Measurements from ENCODE around the gene ENDOU. TPM values are rescaled to one million over a fixed set of nuclear protein-coding genes. Genes with fewer than 3 reads are reported as not detected.

Gene ENDOU
- total RNA-seq, 2 donors from 2014 or later, result not detected

DNA sequence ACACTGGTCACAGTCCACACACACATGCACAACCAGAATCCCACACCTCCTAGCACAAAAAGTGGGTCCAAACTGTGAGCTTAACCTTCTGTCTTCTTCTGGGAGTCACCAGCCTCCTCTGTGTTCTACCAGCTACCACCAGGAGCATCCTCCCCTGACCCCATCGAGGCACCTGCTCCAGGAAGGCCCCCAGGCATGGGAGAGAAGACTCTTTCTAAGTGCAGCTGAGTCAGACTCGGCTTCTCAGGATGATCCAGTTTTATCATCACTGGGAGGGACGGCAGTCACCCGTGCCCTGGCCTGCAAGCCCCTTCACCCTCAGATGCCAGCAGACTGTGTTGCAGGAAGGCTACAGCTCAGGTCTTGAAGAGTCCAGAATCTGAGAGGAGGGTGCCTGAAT lies 7.9 kb upstream of the ENDOU start:
- no peaks in the 10 kb centered on the region for H3K36me3 Mint-ChIP-seq
- no peak overlapping the region for H3K27ac Mint-ChIP-seq
- H3K27me3 Mint-ChIP-seq, result no peaks in the 10 kb centered on the region
- ATAC-seq, result no peak
- H3K9me3 Mint-ChIP-seq, result no peaks in the 10 kb centered on the region
- no peak for DNase-seq (ENCODE audit: low spot score)
- H3K4me1 Mint-ChIP-seq (ENCODE audit: low read depth in 2 of 2), result no peaks in the 10 kb centered on the region
- H3K4me3 Mint-ChIP-seq, result no peak overlapping the region

DNA sequence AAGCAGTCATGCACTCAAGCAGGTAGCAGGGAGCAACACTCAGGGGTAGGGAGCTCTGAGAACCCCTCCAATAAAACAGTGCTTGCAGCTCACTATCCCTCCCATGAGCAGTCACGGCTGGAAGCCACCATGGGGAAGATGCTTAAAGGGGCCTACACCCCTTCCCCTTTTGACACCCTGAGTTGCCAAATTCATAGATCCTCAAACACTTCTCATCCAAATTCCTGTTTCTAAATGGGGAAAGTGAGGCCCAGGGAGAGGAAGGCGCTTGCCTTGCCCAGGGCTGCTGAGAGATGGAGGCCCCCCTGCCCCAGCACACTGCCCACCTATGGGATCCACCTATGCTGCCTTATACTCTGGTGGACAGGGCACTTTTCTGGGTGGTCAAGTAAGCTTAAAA lies 7.2 kb upstream of the ENDOU start:
- ATAC-seq, result no peak
- Mint-ChIP-seq H3K9me3 (no peaks in the 10 kb centered on the region), H3K4me3 (no peak overlapping the region), H3K27me3 (no peaks in the 10 kb centered on the region), H3K4me1 (ENCODE audit: low read depth in 2 of 2) (no peaks in the 10 kb centered on the region), H3K27ac (no peak overlapping the region), H3K36me3 (no peaks in the 10 kb centered on the region)
- no peak for DNase-seq (ENCODE audit: low spot score)

DNA sequence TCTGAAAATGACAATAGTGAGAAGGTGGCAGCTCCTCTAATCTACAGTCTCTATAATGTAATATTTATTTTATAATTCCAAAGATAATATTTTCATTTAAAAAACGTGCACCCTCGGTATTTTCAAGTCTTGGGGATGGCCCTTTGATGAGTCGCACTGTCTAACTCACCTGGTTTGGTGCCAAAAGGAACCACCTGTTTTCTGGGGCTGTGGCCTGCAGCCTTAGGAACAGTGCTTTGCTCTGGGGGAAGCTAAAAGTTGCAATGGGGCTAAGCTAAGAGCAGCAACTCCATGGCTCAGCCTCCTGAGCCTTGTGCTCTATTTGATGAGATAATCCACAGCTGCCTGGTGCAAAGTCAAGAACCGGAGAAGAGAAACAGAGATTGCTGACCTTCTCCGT lies 6.4 kb upstream of the ENDOU start:
- Mint-ChIP-seq H3K27ac (no peak overlapping the region), H3K4me3 (no peak overlapping the region), H3K4me1 (ENCODE audit: low read depth in 2 of 2) (no peaks in the 10 kb centered on the region), H3K36me3 (no peaks in the 10 kb centered on the region), H3K27me3 (no peaks in the 10 kb centered on the region), H3K9me3 (no peaks in the 10 kb centered on the region)
- ATAC-seq (no peak), DNase-seq (ENCODE audit: low spot score) (no peak)

DNA sequence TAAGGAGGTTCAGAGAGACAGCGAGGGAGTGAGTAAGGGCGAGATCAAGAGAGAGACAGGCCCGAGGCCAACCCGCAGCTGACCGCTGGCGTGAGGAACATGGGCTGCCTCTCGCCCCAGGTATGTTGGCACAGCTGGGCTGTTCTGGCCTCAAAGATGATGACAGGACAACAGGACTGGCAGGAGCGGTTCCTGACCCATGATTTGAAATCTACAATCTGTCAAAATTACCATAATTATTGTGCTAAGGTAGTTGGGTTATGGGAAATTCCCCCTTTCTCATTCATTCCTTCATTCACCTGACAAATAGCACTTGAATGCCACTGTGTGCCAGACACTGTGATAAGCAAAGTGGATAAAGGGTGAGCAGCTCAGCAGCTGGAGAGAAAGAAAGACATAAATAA lies 5.1 kb upstream of the ENDOU start:
- Mint-ChIP-seq H3K27me3 (no peaks in the 10 kb centered on the region), H3K4me1 (ENCODE audit: low read depth in 2 of 2) (no peaks in the 10 kb centered on the region)

DNA sequence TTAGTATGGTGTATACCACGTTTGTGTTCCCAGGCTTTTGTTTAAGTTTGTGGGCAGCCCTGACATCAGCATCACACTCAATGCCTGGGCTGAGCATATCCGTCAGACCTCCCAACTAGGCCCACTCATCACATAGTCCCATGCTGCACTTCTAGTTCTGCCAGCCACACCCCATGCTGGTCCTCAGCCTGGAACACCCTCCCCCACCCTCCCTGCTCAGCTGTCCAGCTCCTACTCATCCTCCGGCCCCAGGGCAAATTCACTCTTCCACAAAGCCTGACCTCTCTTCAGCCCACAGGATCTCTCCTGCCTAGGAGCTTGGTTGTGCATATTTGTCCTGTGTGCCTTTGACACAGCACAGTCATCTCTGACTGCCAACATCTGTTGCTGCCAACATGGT lies 3.9 kb upstream of the ENDOU start:
- ATAC-seq (no peak), DNase-seq (ENCODE audit: low spot score) (no peak)
- Mint-ChIP-seq H3K27me3 (peaks cover 0 to 3% of the 10 kb centered on the region in 2 donors), H3K4me3 (no peak overlapping the region), H3K9me3 (no peaks in the 10 kb centered on the region), H3K36me3 (no peaks in the 10 kb centered on the region), H3K27ac (no peak overlapping the region), H3K4me1 (ENCODE audit: low read depth in 2 of 2) (peaks cover 0 to 3% of the 10 kb centered on the region in 2 donors)

More for the DNA sequence above, 5.1 kb upstream of the ENDOU start:
- no peak for ATAC-seq
- no peak for DNase-seq (ENCODE audit: low spot score)
- Mint-ChIP-seq H3K9me3 (no peaks in the 10 kb centered on the region), H3K4me3 (no peak overlapping the region), H3K36me3 (no peaks in the 10 kb centered on the region), H3K27ac (no peak overlapping the region)

DNA sequence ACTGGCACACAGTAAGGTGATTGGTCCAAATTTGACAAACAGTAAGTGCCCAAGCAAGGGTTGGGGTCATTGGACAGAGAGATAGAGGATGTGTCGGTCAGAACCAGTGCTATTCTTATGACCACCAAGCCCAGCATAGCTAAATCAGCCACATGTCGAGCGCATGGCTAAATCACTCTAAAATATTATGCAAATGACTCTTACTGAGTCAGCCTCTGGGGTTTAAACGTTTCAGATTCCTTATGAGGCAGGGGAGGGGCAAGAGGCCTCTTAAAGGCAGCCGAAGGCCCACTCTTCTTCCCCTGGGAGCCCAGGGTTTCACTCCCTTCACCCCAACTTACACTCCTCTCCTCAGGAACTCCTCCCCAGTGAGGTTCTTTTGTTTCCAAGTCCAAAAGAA lies 603 bp upstream of the ENDOU start:
- Mint-ChIP-seq H3K27me3 (peaks cover 0 to 14% of the 10 kb centered on the region in 2 donors), H3K9me3 (no peaks in the 10 kb centered on the region), H3K4me3 (no peak overlapping the region), H3K36me3 (no peaks in the 10 kb centered on the region), H3K27ac (no peak overlapping the region), H3K4me1 (ENCODE audit: low read depth in 2 of 2) (peaks cover 26 to 31% of the 10 kb centered on the region in 2 donors)
- ATAC-seq (no peak), DNase-seq (ENCODE audit: low spot score) (no peak)

DNA sequence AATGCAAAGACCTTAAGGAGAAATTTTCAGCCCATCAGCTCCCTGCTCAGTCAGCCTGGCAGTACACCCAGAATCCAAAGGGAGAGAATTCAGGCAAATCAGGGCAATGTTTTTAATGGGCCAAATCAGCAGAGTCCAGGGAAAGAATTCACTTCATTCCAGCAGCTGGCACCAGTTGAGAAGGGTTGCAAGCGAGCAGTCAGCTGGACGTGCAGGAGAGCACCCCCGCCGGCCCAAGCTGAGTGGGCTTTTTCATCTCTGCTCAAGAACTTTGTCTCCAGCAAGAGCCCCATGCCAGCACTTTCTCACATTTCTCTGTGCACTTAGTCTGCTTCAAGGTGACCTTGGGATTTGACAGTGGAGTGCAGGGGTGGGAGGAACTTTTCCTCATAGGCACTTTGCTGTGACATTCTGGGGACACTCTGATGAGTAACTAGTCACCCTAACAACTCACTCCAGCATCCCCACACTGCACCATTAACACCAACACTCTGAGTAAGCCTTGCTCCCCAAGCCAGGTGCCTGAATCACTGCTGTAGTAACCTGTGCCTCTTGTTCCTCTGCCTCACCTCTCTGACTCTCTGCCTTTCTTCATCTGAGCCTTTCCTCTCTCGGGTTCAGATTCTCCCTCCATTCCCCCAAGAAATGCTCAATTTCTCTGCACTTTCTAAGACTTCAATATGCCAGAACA lies 2.2 kb downstream of the ENDOU start:
- Mint-ChIP-seq H3K4me3 (peak overlapping the region; percentile 69), H3K27ac (peak overlapping the region in 1 of 2 donors; percentile 67), H3K36me3 (no peaks in the 10 kb centered on the region), H3K27me3 (peaks cover 0 to 14% of the 10 kb centered on the region in 2 donors), H3K4me1 (ENCODE audit: low read depth in 2 of 2) (peaks cover 29 to 37% of the 10 kb centered on the region in 2 donors), H3K9me3 (no peaks in the 10 kb centered on the region)
- DNase-seq (ENCODE audit: low spot score), result no peak
- ATAC-seq, result no peak

DNA sequence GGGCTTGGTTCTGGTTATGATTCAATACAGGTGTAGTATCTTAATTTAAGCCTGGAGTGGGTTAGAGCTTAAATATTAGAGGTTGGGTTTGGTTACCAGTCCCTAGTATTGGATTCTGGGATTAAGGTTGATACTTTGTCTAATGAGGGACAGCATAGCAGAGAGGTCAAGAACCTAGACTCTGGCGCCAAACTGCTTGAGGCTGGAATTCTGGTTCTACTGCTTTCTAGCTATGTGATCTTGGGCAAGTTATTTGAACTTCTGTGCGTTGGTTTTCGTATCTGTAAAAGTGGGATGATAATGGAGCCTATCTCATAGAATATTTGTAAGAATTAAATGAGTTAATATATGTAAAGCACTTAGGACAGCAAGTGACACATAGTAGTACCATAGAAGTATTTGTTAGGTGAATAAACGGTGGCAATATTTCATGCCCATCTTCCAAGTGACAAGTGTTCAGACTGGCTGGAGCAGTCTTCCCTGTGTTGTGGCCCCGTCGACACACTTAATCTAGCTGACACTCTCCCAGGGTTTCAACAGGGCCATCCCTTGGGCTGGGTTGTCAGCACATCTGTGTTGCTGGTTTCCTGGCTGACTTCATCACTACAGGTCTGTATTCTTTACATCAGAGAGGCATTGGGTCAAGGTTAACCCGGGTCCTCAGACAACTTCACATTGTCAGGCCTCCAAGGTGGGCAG lies 3.0 kb downstream of the ENDOU start:
- Mint-ChIP-seq H3K4me3 (peak overlapping the region; percentile 69), H3K27ac (peak overlapping the region; percentile 34 to 57), H3K9me3 (no peaks in the 10 kb centered on the region), H3K4me1 (ENCODE audit: low read depth in 2 of 2) (peaks cover 29 to 37% of the 10 kb centered on the region in 2 donors), H3K27me3 (peaks cover 0 to 14% of the 10 kb centered on the region in 2 donors), H3K36me3 (no peaks in the 10 kb centered on the region)
- ATAC-seq, result no peak
- no peak for DNase-seq (ENCODE audit: low spot score)

DNA sequence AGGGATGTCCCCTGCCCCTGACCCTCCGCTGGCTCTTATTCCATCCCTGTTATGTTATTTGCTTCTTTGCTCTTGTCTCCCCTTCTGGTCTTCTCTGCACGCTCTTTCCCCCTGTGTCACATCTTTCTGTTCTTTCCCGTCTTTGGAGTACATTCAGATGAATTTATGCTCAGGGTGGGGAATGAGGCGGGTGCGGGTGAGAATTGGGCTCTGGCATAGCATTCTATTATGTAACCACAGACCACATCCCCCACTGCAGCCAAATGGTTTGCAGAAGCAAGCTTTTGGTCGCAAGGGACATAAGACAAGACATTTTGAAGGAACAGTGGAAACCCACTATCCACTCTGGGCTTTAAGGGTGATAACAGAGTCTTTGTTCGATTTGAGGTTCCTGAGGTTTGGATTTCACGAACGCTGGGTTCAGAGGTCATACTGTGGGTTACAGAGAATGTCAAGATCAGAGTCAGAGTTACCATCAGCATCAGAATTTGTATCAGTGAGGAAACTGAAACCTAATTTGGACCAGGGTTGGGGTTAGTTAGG lies 3.8 kb downstream of the ENDOU start:
- no peaks in the 10 kb centered on the region for H3K36me3 Mint-ChIP-seq
- no peaks in the 10 kb centered on the region for H3K9me3 Mint-ChIP-seq
- peak overlapping the region; percentile 69 for H3K4me3 Mint-ChIP-seq
- peaks cover 29 to 37% of the 10 kb centered on the region in 2 donors for H3K4me1 Mint-ChIP-seq (ENCODE audit: low read depth in 2 of 2)
- peak; percentile 67 to 73 for ATAC-seq
- H3K27me3 Mint-ChIP-seq, result peaks cover 0 to 14% of the 10 kb centered on the region in 2 donors
- H3K27ac Mint-ChIP-seq, result peak overlapping the region; percentile 34 to 57
- DNase-seq (ENCODE audit: low spot score), result no peak

DNA sequence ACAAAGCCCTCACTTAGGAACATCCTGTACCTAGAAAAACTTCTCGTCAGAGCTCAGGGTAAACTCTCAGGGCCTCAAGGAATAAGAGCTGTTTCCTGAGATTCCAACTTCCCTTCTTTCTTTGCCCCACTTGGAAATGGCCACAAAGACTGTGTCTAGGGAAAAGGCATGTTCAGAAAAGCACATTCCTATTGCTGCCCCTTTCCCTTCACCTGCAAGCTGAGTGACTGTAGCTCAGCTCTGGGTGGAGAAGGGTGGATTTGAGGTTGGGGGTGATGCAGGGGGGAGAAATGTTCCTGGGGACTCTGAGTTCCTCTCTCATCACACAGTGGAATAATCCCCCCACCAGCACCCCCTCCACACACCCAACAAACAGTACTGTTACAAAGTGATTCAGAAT lies 6.8 kb downstream of the ENDOU start:
- H3K36me3 Mint-ChIP-seq, result no peaks in the 10 kb centered on the region
- DNase-seq (ENCODE audit: low spot score) (no peak), ATAC-seq (no peak)
- H3K9me3 Mint-ChIP-seq, result no peaks in the 10 kb centered on the region
- H3K4me3 Mint-ChIP-seq, result no peak overlapping the region
- no peak overlapping the region for H3K27ac Mint-ChIP-seq
- peaks cover 0 to 9% of the 10 kb centered on the region in 2 donors for H3K27me3 Mint-ChIP-seq
- H3K4me1 Mint-ChIP-seq (ENCODE audit: low read depth in 2 of 2), result peaks cover 25 to 35% of the 10 kb centered on the region in 2 donors

DNA sequence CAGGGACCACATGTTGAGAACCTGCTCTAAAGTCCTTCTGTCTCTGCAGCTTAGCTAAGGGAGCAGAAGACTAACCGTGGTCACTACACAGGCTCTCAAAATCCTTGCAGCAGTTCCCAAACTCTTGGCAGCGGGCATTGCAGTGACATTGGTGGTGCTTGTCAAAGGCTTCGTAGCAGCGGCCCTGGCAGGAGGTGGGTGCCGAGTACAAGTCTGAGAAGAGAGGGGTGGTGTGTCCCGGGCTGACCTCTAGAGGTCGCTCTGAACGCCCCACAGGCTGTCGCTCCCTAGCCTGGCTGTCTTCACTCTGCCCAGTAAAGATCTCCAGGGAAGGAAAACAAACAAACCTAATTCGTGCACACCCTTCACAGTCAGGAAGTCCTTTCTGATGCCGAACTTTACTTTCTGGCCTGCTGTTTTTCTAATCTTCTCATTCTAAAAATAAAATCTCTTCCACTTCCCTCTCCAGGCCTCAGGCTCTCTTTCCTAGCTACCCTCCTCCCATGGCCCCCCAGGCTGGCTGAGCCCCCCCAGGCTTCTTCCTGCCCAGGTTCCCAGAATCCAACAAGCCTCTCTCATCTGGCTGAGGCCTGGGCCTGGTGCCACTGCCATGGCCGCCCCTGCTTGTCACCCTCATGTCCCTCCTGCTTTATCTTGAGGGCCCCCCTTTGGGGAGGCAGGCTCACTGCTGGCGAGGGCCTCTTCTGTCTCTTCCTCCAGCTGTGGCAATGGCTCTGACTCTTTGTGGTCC lies 7.7 kb downstream of the ENDOU start:
- DNase-seq (ENCODE audit: low spot score) (no peak), ATAC-seq (peak in 1 of 2 donors; percentile 50)
- Mint-ChIP-seq H3K36me3 (no peaks in the 10 kb centered on the region), H3K27ac (peak overlapping the region in 1 of 2 donors; percentile 68), H3K9me3 (no peaks in the 10 kb centered on the region), H3K27me3 (peaks cover 0 to 6% of the 10 kb centered on the region in 2 donors), H3K4me1 (ENCODE audit: low read depth in 2 of 2) (peaks cover 21 to 30% of the 10 kb centered on the region in 2 donors), H3K4me3 (no peak overlapping the region)

DNA sequence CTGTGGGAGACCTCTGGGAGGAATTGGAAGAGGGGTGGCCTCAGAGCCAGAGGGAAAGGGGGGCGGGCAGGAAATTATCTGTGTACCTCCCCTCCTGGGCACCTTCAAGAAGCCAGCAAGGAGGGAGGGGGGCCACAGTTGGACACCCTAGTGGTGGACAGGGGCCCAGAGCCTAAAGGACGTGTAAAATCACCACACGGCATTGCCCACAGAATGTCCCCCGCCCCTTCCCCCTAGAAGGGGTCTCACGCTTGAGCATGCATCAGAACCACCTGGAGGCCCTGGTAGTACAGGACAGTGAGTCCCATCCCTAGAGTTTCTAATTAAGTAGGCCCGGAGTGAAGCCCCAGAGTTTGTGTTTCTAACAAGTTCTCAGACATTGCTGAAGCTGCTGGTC lies 8.2 kb downstream of the ENDOU start:
- Mint-ChIP-seq H3K27me3 (peaks cover 0 to 6% of the 10 kb centered on the region in 2 donors), H3K4me1 (ENCODE audit: low read depth in 2 of 2) (peaks cover 15 to 24% of the 10 kb centered on the region in 2 donors), H3K36me3 (no peaks in the 10 kb centered on the region), H3K4me3 (no peak overlapping the region), H3K27ac (no peak overlapping the region), H3K9me3 (no peaks in the 10 kb centered on the region)
- ATAC-seq (no peak), DNase-seq (ENCODE audit: low spot score) (no peak)

DNA sequence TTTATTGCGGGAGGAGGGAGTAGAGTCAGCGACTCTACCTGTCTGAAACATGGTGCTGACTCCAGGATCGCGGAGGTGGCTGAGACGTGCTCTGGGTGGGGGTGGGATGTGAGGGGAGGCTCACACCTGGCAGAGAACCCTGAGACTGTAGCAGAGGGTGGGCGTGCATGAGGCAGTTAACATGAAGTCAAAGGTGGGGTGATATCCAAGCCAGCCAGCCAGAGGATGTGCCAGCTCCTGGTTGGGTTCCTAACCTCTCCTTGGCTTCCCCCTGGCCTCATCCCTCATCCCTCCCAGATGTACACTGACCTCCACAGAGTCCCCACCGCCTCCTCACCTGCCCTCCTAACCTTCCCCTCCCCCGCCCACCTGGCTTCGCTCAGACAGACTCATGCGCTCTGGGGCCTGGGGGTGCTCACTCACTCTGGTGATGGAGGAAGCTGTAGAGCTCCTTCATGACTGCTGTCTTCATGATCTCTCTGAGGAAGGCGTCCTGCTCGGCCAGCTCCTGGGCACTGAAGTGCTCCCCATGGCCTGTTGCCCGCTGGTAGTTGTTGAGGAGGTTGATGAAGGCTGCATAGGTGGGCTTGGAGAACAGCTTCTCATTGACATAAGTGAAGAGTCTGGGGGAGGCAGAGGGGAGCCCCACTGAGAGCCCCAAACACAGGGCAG lies 9.3 kb downstream of the ENDOU start:
- peaks cover 5 to 14% of the 10 kb centered on the region in 2 donors for H3K4me1 Mint-ChIP-seq (ENCODE audit: low read depth in 2 of 2)
- ATAC-seq (no peak), DNase-seq (ENCODE audit: low spot score) (no peak)
- no peak overlapping the region for H3K27ac Mint-ChIP-seq
- H3K9me3 Mint-ChIP-seq, result no peaks in the 10 kb centered on the region
- H3K36me3 Mint-ChIP-seq, result no peaks in the 10 kb centered on the region
- H3K27me3 Mint-ChIP-seq, result peaks cover 0 to 3% of the 10 kb centered on the region in 2 donors
- no peak overlapping the region for H3K4me3 Mint-ChIP-seq

Measured in natural killer cell treated with Interleukin-12 subunit alpha and Interleukin-12 subunit beta and Interleukin-15 and Interleukin-18, amount 100 ng/mL, for 72 hours (primary cell).